Measurements from ENCODE around the gene CHRNB4. TPM values are rescaled to one million over a fixed set of nuclear protein-coding genes. Genes with fewer than 3 reads are reported as not detected.

Gene CHRNB4
- total and polyA plus RNA-seq, 9 donors = 0.12 to 1.0 (median 0.25) TPM; not detected in 5

GRCh38 chr15:78675617-78676360, 34.8 kb upstream of the CHRNB4 start:
- intact Hi-C loops (cut with DNase I) = no loop called here
- TF ChIP-seq EP300 (IDR thresholded peaks at IDR 0.05) = no peak
- no peak for TF ChIP-seq POLR2A (IDR thresholded peaks at IDR 0.05)
- TF ChIP-seq CTCF (IDR thresholded peaks at IDR 0.05) = no peak
- DNase-seq = no peak
- Histone ChIP-seq H3K4me1 (ENCODE audit: insufficient read depth) (no peaks in the 10 kb centered on the region), H3K9me3 (no peaks in the 10 kb centered on the region), H3K27me3 (no peaks in the 10 kb centered on the region), H3K4me3 (no peak overlapping the region), H3K36me3 (no peaks in the 10 kb centered on the region), H3K27ac (no peak overlapping the region)
- WGBS, 3 donors = 89 to 95% (median 95%) methylated on average over 11 of the region's 11 CpGs

- no peak for TF ChIP-seq EP300 (IDR thresholded peaks at IDR 0.05)
- no peak for TF ChIP-seq POLR2A (IDR thresholded peaks at IDR 0.05)
- TF ChIP-seq CTCF (IDR thresholded peaks at IDR 0.05) = no peak
- intact Hi-C loops (cut with DNase I) = no loop called here
- Histone ChIP-seq H3K36me3 (no peaks in the 10 kb centered on the region), H3K4me1 (ENCODE audit: insufficient read depth) (no peaks in the 10 kb centered on the region), H3K4me3 (no peak overlapping the region), H3K9me3 (no peaks in the 10 kb centered on the region), H3K27ac (no peak overlapping the region), H3K27me3 (no peaks in the 10 kb centered on the region)
- WGBS, 3 donors = 95 to 97% (median 96%) methylated on average over 4 of the region's 4 CpGs
- no peak for DNase-seq
Measured at GRCh38 chr15:78675206-78675605, 34.2 kb upstream of the CHRNB4 start.

- DNase-seq = no peak
Measured at GRCh38 chr15:78673917-78674444, 33.0 kb upstream of the CHRNB4 start.

GRCh38 chr15:78673476-78673875, 32.5 kb upstream of the CHRNB4 start:
- 47 to 55% (median 50%) methylated on average over 4 of the region's 4 CpGs for WGBS, 3 donors
- Histone ChIP-seq H3K27me3 (no peaks in the 10 kb centered on the region), H3K36me3 (no peaks in the 10 kb centered on the region), H3K4me1 (ENCODE audit: insufficient read depth) (no peaks in the 10 kb centered on the region), H3K27ac (no peak overlapping the region), H3K4me3 (no peak overlapping the region), H3K9me3 (no peaks in the 10 kb centered on the region)
- intact Hi-C loops (cut with DNase I) = no loop called here
- TF ChIP-seq EP300 (IDR thresholded peaks at IDR 0.05) = no peak
- no peak for DNase-seq

More at GRCh38 chr15:78673917-78674444, 33.0 kb upstream of the CHRNB4 start:
- WGBS, 3 donors = 89 to 98% (median 95%) methylated on average over 3 of the region's 3 CpGs
- Histone ChIP-seq H3K4me1 (ENCODE audit: insufficient read depth) (no peaks in the 10 kb centered on the region), H3K36me3 (no peaks in the 10 kb centered on the region), H3K27ac (no peak overlapping the region), H3K27me3 (no peaks in the 10 kb centered on the region), H3K4me3 (no peak overlapping the region), H3K9me3 (no peaks in the 10 kb centered on the region)
- no peak for TF ChIP-seq POLR2A (IDR thresholded peaks at IDR 0.05)
- TF ChIP-seq CTCF (IDR thresholded peaks at IDR 0.05) = no peak
- no peak for TF ChIP-seq EP300 (IDR thresholded peaks at IDR 0.05)
- intact Hi-C loops (cut with DNase I) = no loop called here
